Inflammatory macrophage treated with lipopolysaccharide for 1 hour (primary cell): ENCODE data around the gene SEMA5A.

Experiments used
- DNase-seq, 2 donors: peaks; one replicate each; pipeline ENCODE4 v3.0.0-alpha.2; 2020 to 2022

Gene SEMA5A

GRCh38 chr5:9468060-9468388 is 77.9 kb downstream of the SEMA5A start:
- DNase-seq = no peak

- no peak for DNase-seq
Observed at GRCh38 chr5:9467199-9468059, 78.4 kb downstream of the SEMA5A start.

- no peak for DNase-seq
Observed at GRCh38 chr5:9466697-9467096, 79.2 kb downstream of the SEMA5A start.

GRCh38 chr5:9464478-9464877 is 81.4 kb downstream of the SEMA5A start:
- no peak for DNase-seq

GRCh38 chr5:9462109-9462508 is 83.8 kb downstream of the SEMA5A start:
- DNase-seq = no peak

GRCh38 chr5:9460885-9461645 is 84.8 kb downstream of the SEMA5A start:
- DNase-seq = no peak

GRCh38 chr5:9456435-9457042 is 89.3 kb downstream of the SEMA5A start:
- no peak for DNase-seq

GRCh38 chr5:9455826-9456434 is 89.9 kb downstream of the SEMA5A start:
- no peak for DNase-seq

- DNase-seq = no peak
Observed at GRCh38 chr5:9454491-9454890, 91.4 kb downstream of the SEMA5A start.

- peak in 1 of 2 donors; percentile 7 for DNase-seq
Observed at GRCh38 chr5:9454012-9454481, 91.8 kb downstream of the SEMA5A start.

- no peak for DNase-seq
Observed at GRCh38 chr5:9453480-9454011, 92.3 kb downstream of the SEMA5A start.

- no peak for DNase-seq
Observed at GRCh38 chr5:9452181-9452580, 93.7 kb downstream of the SEMA5A start.

GRCh38 chr5:9451037-9451436 is 94.8 kb downstream of the SEMA5A start:
- DNase-seq = no peak

- DNase-seq = peak; percentile 1 to 16
Observed at GRCh38 chr5:9447691-9448090, 98.2 kb downstream of the SEMA5A start.

GRCh38 chr5:9445826-9446388 is 100.0 kb downstream of the SEMA5A start:
- peak in 1 of 2 donors; percentile 23 for DNase-seq

- no peak for DNase-seq
Observed at GRCh38 chr5:9444346-9444745, 101.5 kb downstream of the SEMA5A start.

GRCh38 chr5:9441610-9442009 is 104.3 kb downstream of the SEMA5A start:
- no peak for DNase-seq

GRCh38 chr5:9440517-9440916 is 105.4 kb downstream of the SEMA5A start:
- DNase-seq = no peak

GRCh38 chr5:9439531-9440292 is 106.2 kb downstream of the SEMA5A start:
- DNase-seq = no peak

GRCh38 chr5:9438596-9439354 is 107.1 kb downstream of the SEMA5A start:
- DNase-seq = no peak

- peak; percentile 29 to 68 for DNase-seq
Observed at GRCh38 chr5:9437741-9438240, 108.1 kb downstream of the SEMA5A start.
